HG03460 (cell line): ENCODE data around the gene C8B.

Source experiments
- ATAC-seq: cut with Tn5 transposase; IDR thresholded peaks from one replicate; pipeline ENCODE4 v1.9.1; 2021; ENCODE audit not compliant: unreplicated experiment

Gene C8B

GRCh38 chr1:56965916-56966697, at the start of gene C8B:
C8B (minus strand) TSS chr1:56966015; CDS start chr1:56965948, 67 bp downstream.
- no peak for ATAC-seq

GRCh38 chr1:57015071-57015470, 49.3 kb upstream of the C8B start:
- no peak for ATAC-seq

- no peak for ATAC-seq
Measured at GRCh38 chr1:57013522-57013921, 47.7 kb upstream of the C8B start.

- ATAC-seq: no peak
Measured at GRCh38 chr1:57012315-57012714, 46.5 kb upstream of the C8B start.

GRCh38 chr1:57010511-57010910, 44.7 kb upstream of the C8B start:
- no peak for ATAC-seq

- no peak for ATAC-seq
Measured at GRCh38 chr1:57007948-57008347, 42.1 kb upstream of the C8B start.

GRCh38 chr1:57007472-57007871, 41.7 kb upstream of the C8B start:
- no peak for ATAC-seq

GRCh38 chr1:57003398-57004139, 37.8 kb upstream of the C8B start:
- ATAC-seq: no peak

- ATAC-seq: no peak
Measured at GRCh38 chr1:56995414-56996100, 29.7 kb upstream of the C8B start.

- ATAC-seq: no peak
Measured at GRCh38 chr1:56993475-56993874, 27.7 kb upstream of the C8B start.

GRCh38 chr1:56992318-56993125, 26.7 kb upstream of the C8B start:
- ATAC-seq: no peak

- ATAC-seq: no peak
Measured at GRCh38 chr1:56991576-56991975, 25.8 kb upstream of the C8B start.

GRCh38 chr1:56986397-56986796, 20.6 kb upstream of the C8B start:
- no peak for ATAC-seq

GRCh38 chr1:56985857-56986256, 20.0 kb upstream of the C8B start:
- ATAC-seq: no peak

GRCh38 chr1:56983484-56983883, 17.7 kb upstream of the C8B start:
- no peak for ATAC-seq

- ATAC-seq: no peak
Measured at GRCh38 chr1:56979986-56980755, 14.4 kb upstream of the C8B start.

- no peak for ATAC-seq
Measured at GRCh38 chr1:56978819-56979218, 13.0 kb upstream of the C8B start.

- no peak for ATAC-seq
Measured at GRCh38 chr1:56977910-56978309, 12.1 kb upstream of the C8B start.

GRCh38 chr1:56975446-56975845, 9.6 kb upstream of the C8B start:
- no peak for ATAC-seq
